ENCODE results near the gene DEFB118. TPM values are rescaled to one million over a fixed set of nuclear protein-coding genes. Genes with fewer than 3 reads are reported as not detected.
"Not testable (repeated sequence)": the region's sequence is repeated elsewhere in the genome, so short reads cannot be mapped to it uniquely, and the experiment has no call there.

Gene DEFB118
- not detected in 2 replicates for total RNA-seq
- long read RNA-seq = 0 reads

GRCh38 chr20:31368301-31368700 is at the start of gene DEFB118:
Gene DEFB118 (plus strand): TSS chr20:31368601. CDS start chr20:31368651, 50 bp downstream.
- Mint-ChIP-seq H3K36me3 (ENCODE audit: low read depth) (peaks cover 10% of the 10 kb centered on the region), H3K27me3 (ENCODE audit: low read depth) (no peaks in the 10 kb centered on the region), H3K4me3 (no peak within 1 kb of the TSS), H3K27ac (ENCODE audit: unreplicated experiment) (no peak within 1 kb of the TSS), H3K4me1 (no peaks in the 10 kb centered on the region), H3K9me3 (peaks cover 30% of the 10 kb centered on the region)
- DNase-seq (ENCODE audit: low read depth, low spot score) = no peak
- TF ChIP-seq CTCF (conservative IDR thresholded peaks at IDR 0.05) = no peak

- Mint-ChIP-seq H3K9me3 (peaks cover 51% of the 10 kb centered on the region), H3K36me3 (ENCODE audit: low read depth) (peaks cover 7% of the 10 kb centered on the region)
- TF ChIP-seq CTCF (conservative IDR thresholded peaks at IDR 0.05) = no peak
Measured at GRCh38 chr20:31322504-31322903, 45.9 kb upstream of the DEFB118 start.

GRCh38 chr20:31330893-31331292 is 37.5 kb upstream of the DEFB118 start:
- DNase-seq (ENCODE audit: low read depth, low spot score) = no peak
- no peak for TF ChIP-seq CTCF (conservative IDR thresholded peaks at IDR 0.05)
- Mint-ChIP-seq H3K36me3 (ENCODE audit: low read depth) (peaks cover 9% of the 10 kb centered on the region), H3K27ac (ENCODE audit: unreplicated experiment) (no peak overlapping the region), H3K4me3 (no peak overlapping the region), H3K27me3 (ENCODE audit: low read depth) (no peaks in the 10 kb centered on the region), H3K9me3 (peaks cover 25% of the 10 kb centered on the region), H3K4me1 (no peaks in the 10 kb centered on the region)

More at GRCh38 chr20:31322504-31322903, 45.9 kb upstream of the DEFB118 start:
- no peak overlapping the region for H3K27ac Mint-ChIP-seq (ENCODE audit: unreplicated experiment)
- H3K27me3 Mint-ChIP-seq (ENCODE audit: low read depth) = no peaks in the 10 kb centered on the region
- no peak overlapping the region for H3K4me3 Mint-ChIP-seq
- no peak for DNase-seq (ENCODE audit: low read depth, low spot score)
- no peaks in the 10 kb centered on the region for H3K4me1 Mint-ChIP-seq

- Mint-ChIP-seq H3K9me3 (peaks cover 18% of the 10 kb centered on the region), H3K4me3 (no peak overlapping the region), H3K27me3 (ENCODE audit: low read depth) (no peaks in the 10 kb centered on the region), H3K4me1 (no peaks in the 10 kb centered on the region), H3K27ac (ENCODE audit: unreplicated experiment) (no peak overlapping the region), H3K36me3 (ENCODE audit: low read depth) (no peaks in the 10 kb centered on the region)
- no peak for DNase-seq (ENCODE audit: low read depth, low spot score)
- no peak for TF ChIP-seq CTCF (conservative IDR thresholded peaks at IDR 0.05)
Measured at GRCh38 chr20:31341470-31341869, 26.9 kb upstream of the DEFB118 start.

GRCh38 chr20:31355981-31356380 is 12.4 kb upstream of the DEFB118 start:
- Mint-ChIP-seq H3K4me3 (no peak overlapping the region), H3K27ac (ENCODE audit: unreplicated experiment) (no peak overlapping the region), H3K9me3 (peaks cover 26% of the 10 kb centered on the region), H3K4me1 (no peaks in the 10 kb centered on the region), H3K27me3 (ENCODE audit: low read depth) (no peaks in the 10 kb centered on the region), H3K36me3 (ENCODE audit: low read depth) (peaks cover 2% of the 10 kb centered on the region)
- DNase-seq (ENCODE audit: low read depth, low spot score) = no peak
- TF ChIP-seq CTCF (conservative IDR thresholded peaks at IDR 0.05) = no peak

GRCh38 chr20:31363295-31363694 is 5.1 kb upstream of the DEFB118 start:
- peaks cover 13% of the 10 kb centered on the region for H3K36me3 Mint-ChIP-seq (ENCODE audit: low read depth)
- no peak for TF ChIP-seq CTCF (conservative IDR thresholded peaks at IDR 0.05)
- no peak for DNase-seq (ENCODE audit: low read depth, low spot score)
- H3K9me3 Mint-ChIP-seq = peaks cover 34% of the 10 kb centered on the region
- no peak overlapping the region for H3K4me3 Mint-ChIP-seq
- H3K27ac Mint-ChIP-seq (ENCODE audit: unreplicated experiment) = no peak overlapping the region
- no peaks in the 10 kb centered on the region for H3K4me1 Mint-ChIP-seq
- H3K27me3 Mint-ChIP-seq (ENCODE audit: low read depth) = no peaks in the 10 kb centered on the region

- not testable (repeated sequence) for H3K27me3 Mint-ChIP-seq (ENCODE audit: low read depth); DNase-seq (ENCODE audit: low read depth, low spot score); H3K4me3 Mint-ChIP-seq; H3K4me1 Mint-ChIP-seq; H3K27ac Mint-ChIP-seq (ENCODE audit: unreplicated experiment)
- H3K36me3 Mint-ChIP-seq (ENCODE audit: low read depth) = peaks cover 16% of the 10 kb centered on the region
- H3K9me3 Mint-ChIP-seq = peaks cover 32% of the 10 kb centered on the region
Measured at GRCh38 chr20:31364272-31364671, 4.1 kb upstream of the DEFB118 start.
